Pancreas (tissue), 10 donors: ENCODE measurements around the gene UBE2E2. TPM values are rescaled to one million over a fixed set of nuclear protein-coding genes. Genes with fewer than 3 reads are reported as not detected.

Source experiments
- ATAC-seq, 4 donors: fragments of 200-7000 bp; cut with Tn5 transposase; one replicate each; pipeline versions ENCODE4 v1.8.0 to v1.9.1; 2020; ENCODE audit warnings: mild to moderate bottlenecking in 4 of 4, moderate library complexity in 4 of 4
- DNase-seq, 6 donors: peaks; one replicate each; pipeline ENCODE4 v3.0.0-alpha.2; 2020
- FAIRE-seq: peaks from 2 replicates; lab custom pipeline; 2012; peaks lifted over from hg19 to GRCh38; lab: Jason Lieb, UNC
- H3K27ac ChIP-seq, 4 donors: fragments of 200-600 bp; sonication (generic); 1 replicate in 3 of 4; 2 replicates in 1 of 4; pipeline versions ENCODE4 v1.5.0 to v1.8.0; 2020
- H3K27me3 ChIP-seq, 4 donors: fragments of 200-600 bp; one replicate each; pipeline ENCODE4 v1.8.0; 2021
- H3K36me3 ChIP-seq, 3 donors: fragments of 200-600 bp; sonication (generic) in 1 of 3; one replicate each; pipeline versions ENCODE4 v1.5.0 to v1.8.0; 2020 to 2021
- H3K4me1 ChIP-seq, 3 donors: fragments of 200-600 bp; one replicate each; pipeline ENCODE4 v1.8.0; 2021
- H3K4me3 ChIP-seq, 4 donors: fragments of 200-600 bp; sonication (generic) in 2 of 4; one replicate each; pipeline versions ENCODE4 v1.5.0 to v1.8.0; 2020 to 2021
- H3K9me3 ChIP-seq, 4 donors: fragments of 200-600 bp; one replicate each; pipeline ENCODE4 v1.8.0; 2021
- WGBS, 2 donors: extraction: QIAGEN DNeasy Blood & Tissue Kit; methylation state at CpG; one replicate each; pipeline ENCODE4 v1.1.7; 2013; 5-methylcytosine and 5-hydroxymethylcytosine counted together
- intact Hi-C, 3 donors: fragments of 100-400 bp; cut with DNase I; formaldehyde crosslinking; loops; one replicate each; pipeline versions ENCODE4 v1.11.1 to v1.14.2; 2022
- polyA plus RNA-seq, 2 donors: library from polyadenylated mRNA; stranded (reverse); fragments of 200-250 nt; gene quantifications; one replicate each; pipeline ENCODE4 v1.2.3, GENCODE V29; 2013
- total RNA-seq, 6 donors: library from RNA; stranded (reverse); fragmentation: NEBNext Ultra II Directional in 4 of 6; extraction: Animal tissue kit (Norgen Biotek cat#: 25700) in 4 of 6; gene quantifications; one replicate each; pipeline versions ENCODE4 v1.2.1 to v1.2.4, GENCODE V29; 2021 to 2023
- TF ChIP-seq, protein P1 (sequence below), 4 donors: fragments of 200-600 bp; sonication (generic) in 3 of 4; IDR thresholded peaks; one replicate each; pipeline versions ENCODE4 v1.5.0 to v1.8.0; 2021; ENCODE audit warnings: antibody characterized with exemption in 4 of 4
- donor health status: healthy with polysubstance abuse.
- donor health status: DM: no; HTN: no; CAD: no; lungs with moderate emphysema.
- donor health status: DM: no; HTN: no; CAD: no.
- donor health status: control.
- donor health status: control.
- donor health status: Bipolar disorder and iron deficiency.
- donor health status: DM: yes; HTN: yes; CAD: no.
- donor health status: DM: no; HTN: no; CAD: no.
- donor health status: DM: no; HTN: no; CAD: no.
- donor health status: DM: yes; HTN: yes; CAD: no.

UBE2E2 gene
- total and polyA plus RNA-seq, 8 donors, result 3.3 to 11.6 (median 5.8) TPM

DNA sequence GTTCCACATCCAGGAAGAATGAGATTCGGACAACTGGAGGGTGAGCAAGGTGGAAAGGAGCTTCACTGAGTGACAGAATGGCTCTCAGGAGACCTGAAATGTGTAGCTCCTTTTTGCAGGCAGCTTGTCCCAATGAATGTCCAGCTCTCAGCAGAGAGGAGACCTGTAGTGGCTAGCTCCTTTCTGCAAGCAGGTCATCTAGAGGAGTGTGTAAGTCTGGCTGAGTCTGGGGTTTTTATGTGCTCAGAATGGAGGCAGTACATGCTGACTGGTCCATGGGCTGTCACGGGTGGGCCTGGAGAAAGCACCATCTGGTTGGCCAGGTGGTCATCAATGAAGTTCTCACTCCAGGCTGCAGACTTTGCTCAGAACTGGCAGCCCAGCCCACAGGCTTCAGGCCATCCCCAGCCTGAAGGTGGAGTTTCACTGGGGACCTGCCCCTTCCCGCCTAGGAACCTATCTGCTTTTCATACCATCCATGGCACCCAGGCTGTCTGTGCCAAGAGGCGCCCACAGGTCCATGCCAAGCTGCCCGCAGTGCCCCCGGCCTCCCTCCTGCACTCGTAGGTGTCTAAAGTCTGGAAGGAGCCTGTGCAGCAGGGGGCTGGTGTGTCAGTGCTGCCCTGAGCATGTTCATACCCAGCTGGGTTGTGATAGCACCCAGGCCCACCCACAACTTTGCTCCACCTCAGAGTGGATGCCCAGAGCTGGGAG, 276.6 kb downstream of the UBE2E2 start:
- FAIRE-seq (no peak), ATAC-seq (no peak), DNase-seq (peak in 1 of 6 donors; percentile 50)
- no peaks in the 10 kb centered on the region for H3K9me3 ChIP-seq
- intact Hi-C loops, result no loop called here
- WGBS, 2 donors, result 91 to 99% methylated on average over 7 of the region's 7 CpGs
- TF ChIP-seq, protein P1, sequence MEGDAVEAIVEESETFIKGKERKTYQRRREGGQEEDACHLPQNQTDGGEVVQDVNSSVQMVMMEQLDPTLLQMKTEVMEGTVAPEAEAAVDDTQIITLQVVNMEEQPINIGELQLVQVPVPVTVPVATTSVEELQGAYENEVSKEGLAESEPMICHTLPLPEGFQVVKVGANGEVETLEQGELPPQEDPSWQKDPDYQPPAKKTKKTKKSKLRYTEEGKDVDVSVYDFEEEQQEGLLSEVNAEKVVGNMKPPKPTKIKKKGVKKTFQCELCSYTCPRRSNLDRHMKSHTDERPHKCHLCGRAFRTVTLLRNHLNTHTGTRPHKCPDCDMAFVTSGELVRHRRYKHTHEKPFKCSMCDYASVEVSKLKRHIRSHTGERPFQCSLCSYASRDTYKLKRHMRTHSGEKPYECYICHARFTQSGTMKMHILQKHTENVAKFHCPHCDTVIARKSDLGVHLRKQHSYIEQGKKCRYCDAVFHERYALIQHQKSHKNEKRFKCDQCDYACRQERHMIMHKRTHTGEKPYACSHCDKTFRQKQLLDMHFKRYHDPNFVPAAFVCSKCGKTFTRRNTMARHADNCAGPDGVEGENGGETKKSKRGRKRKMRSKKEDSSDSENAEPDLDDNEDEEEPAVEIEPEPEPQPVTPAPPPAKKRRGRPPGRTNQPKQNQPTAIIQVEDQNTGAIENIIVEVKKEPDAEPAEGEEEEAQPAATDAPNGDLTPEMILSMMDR (IDR thresholded peaks at IDR 0.05), result no peak
- H3K36me3 ChIP-seq, result no peaks in the 10 kb centered on the region
- no peak overlapping the region for H3K27ac ChIP-seq
- no peak overlapping the region for H3K4me3 ChIP-seq
- H3K27me3 ChIP-seq, result no peaks in the 10 kb centered on the region
- H3K4me1 ChIP-seq, result no peaks in the 10 kb centered on the region

DNA sequence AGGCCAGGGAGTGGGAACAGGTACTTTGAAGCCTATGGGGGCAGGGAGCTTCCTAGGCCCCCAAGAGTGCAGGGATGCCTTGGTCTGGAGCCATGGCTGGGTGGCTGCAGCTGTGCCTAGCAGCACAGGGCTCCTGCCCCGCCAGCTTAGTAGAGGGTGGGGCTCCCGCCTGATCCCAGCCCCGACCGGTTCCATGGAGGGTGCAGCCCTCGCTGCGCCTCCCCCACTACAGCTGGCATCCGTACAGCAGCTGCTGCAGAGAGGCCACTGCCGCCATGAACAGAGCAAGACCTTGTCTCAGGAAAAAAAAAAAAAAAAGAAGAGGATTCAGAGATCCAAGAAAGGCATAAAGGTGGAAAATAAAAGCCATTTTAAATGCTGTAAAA, 277.2 kb downstream of the UBE2E2 start:
- intact Hi-C loops, result no loop called here
- Histone ChIP-seq H3K4me1 (no peaks in the 10 kb centered on the region), H3K9me3 (no peaks in the 10 kb centered on the region), H3K27ac (no peak overlapping the region), H3K27me3 (no peaks in the 10 kb centered on the region), H3K36me3 (no peaks in the 10 kb centered on the region), H3K4me3 (no peak overlapping the region)
- 95 to 99% methylated on average over 8 of the region's 8 CpGs for WGBS, 2 donors
- no peak for FAIRE-seq
- TF ChIP-seq, protein P1 (IDR thresholded peaks at IDR 0.05), result no peak
- no peak for ATAC-seq
- DNase-seq, result peak in 2 of 6 donors; percentile 20 to 45

DNA sequence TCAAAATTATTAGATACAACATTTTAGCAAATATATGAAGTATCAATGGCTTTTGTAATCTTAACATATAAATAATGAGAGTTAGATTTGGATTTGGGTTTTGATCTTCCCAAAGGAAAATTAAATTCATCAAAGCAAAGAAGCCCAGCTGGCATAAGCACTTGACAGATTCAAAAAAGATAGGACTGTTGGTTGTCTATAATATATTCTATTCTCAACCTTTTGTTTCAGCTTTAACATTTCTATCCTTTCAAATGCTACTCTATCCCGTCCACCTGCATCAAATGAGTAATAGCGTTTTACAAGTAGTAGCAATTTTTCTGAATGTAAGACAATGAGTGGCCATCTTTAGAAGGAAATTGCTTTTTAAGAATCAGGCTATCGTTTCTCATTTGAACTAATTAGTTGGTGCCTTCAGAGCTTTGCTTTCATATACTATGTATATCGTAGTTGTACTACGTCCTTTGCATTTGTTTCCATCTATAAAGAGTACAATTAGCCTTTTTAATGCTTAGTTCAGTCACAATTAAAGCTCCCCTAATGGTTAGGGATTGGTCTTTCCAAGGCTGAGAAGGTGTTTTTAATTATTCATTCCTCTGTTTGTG, 278.0 kb downstream of the UBE2E2 start:
- Histone ChIP-seq H3K4me1 (no peaks in the 10 kb centered on the region), H3K9me3 (no peaks in the 10 kb centered on the region), H3K36me3 (no peaks in the 10 kb centered on the region), H3K27ac (no peak overlapping the region), H3K27me3 (no peaks in the 10 kb centered on the region), H3K4me3 (no peak overlapping the region)
- TF ChIP-seq, protein P1 (IDR thresholded peaks at IDR 0.05), result no peak
- intact Hi-C loops, result no loop called here
- ATAC-seq (no peak), FAIRE-seq (no peak), DNase-seq (no peak)
- 94 to 97% methylated on average over 5 of the region's 5 CpGs for WGBS, 2 donors

DNA sequence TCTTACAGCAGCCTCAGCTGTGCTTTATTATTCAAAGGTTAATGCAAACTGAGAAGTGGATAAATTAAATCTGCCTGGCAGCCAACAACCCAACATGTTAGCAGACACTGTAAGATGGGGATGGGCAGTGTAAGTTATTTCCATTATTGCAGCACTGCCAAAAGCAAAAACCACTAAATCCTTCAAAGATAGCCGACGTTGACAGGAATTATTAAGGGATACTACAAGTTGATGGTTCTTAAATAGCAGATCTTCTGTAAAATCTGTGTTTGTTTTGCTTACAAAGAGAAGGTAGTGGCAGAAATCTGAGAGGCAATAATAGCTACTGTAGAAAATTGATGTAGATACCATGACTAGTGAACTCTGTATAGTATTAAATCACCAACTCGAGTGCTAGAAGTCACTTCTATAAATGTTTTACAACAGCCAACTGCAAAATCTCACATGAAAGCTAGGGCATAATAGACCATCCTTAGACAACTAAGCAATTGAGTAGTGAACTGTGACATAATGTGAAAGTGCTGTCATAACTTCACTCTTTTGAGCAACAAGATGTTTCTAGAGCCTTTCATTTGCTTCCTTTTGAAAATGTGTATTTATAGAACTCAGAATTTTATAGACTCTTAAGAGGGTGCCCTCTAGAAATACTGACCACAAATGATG, 278.6 kb downstream of the UBE2E2 start:
- ATAC-seq (no peak), FAIRE-seq (no peak), DNase-seq (no peak)
- no peak overlapping the region for H3K27ac ChIP-seq
- TF ChIP-seq, protein P1 (IDR thresholded peaks at IDR 0.05), result no peak
- no peaks in the 10 kb centered on the region for H3K9me3 ChIP-seq
- H3K4me1 ChIP-seq, result no peaks in the 10 kb centered on the region
- H3K4me3 ChIP-seq, result no peak overlapping the region
- no peaks in the 10 kb centered on the region for H3K36me3 ChIP-seq
- H3K27me3 ChIP-seq, result no peaks in the 10 kb centered on the region
- WGBS, 2 donors, result 64 to 68% methylated on average over 3 of the region's 3 CpGs
- intact Hi-C loops, result no loop called here
